Astrocyte (in vitro differentiated cells and primary cell): Measurements from ENCODE around the gene WNT9A.

ENCODE experiments used
- EZH2 ChIP-seq: IDR thresholded peaks from 2 replicates; pipeline ENCODE4 v1.6.1; 2012; ENCODE audit warnings: mild to moderate bottlenecking, low read length, inconsistent platforms; ENCODE audit not compliant: insufficient read depth
- TF ChIP-seq, protein P1 (sequence below): IDR thresholded peaks from 2 replicates; pipeline ENCODE4 v1.5.1; 2011; ENCODE audit warnings: low read depth, mild to moderate bottlenecking, inconsistent platforms, low read length, moderate library complexity; ENCODE audit not compliant: insufficient read depth

GRCh38 chr1:227941509-227942020 is 6.2 kb downstream of the WNT9A start:
- TF ChIP-seq, protein P1, sequence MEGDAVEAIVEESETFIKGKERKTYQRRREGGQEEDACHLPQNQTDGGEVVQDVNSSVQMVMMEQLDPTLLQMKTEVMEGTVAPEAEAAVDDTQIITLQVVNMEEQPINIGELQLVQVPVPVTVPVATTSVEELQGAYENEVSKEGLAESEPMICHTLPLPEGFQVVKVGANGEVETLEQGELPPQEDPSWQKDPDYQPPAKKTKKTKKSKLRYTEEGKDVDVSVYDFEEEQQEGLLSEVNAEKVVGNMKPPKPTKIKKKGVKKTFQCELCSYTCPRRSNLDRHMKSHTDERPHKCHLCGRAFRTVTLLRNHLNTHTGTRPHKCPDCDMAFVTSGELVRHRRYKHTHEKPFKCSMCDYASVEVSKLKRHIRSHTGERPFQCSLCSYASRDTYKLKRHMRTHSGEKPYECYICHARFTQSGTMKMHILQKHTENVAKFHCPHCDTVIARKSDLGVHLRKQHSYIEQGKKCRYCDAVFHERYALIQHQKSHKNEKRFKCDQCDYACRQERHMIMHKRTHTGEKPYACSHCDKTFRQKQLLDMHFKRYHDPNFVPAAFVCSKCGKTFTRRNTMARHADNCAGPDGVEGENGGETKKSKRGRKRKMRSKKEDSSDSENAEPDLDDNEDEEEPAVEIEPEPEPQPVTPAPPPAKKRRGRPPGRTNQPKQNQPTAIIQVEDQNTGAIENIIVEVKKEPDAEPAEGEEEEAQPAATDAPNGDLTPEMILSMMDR: no peak
- no peak for TF ChIP-seq EZH2
